ENCODE results near the gene ANO3.

Gene ANO3

GRCh38 chr11:26687351-26687750 lies 355.4 kb downstream of the ANO3 start:
- no peak overlapping the region for H3K4me3 ChIP-seq (ENCODE audit: low read depth, low read length)
- TF ChIP-seq CTCF (IDR thresholded peaks at IDR 0.05; ENCODE audit: control insufficient read depth, extremely low read depth, insufficient read depth) = no peak
- DNase-seq (ENCODE audit: low read depth) = no peak

GRCh38 chr11:26688701-26689100 lies 356.8 kb downstream of the ANO3 start:
- no peak for TF ChIP-seq CTCF (IDR thresholded peaks at IDR 0.05; ENCODE audit: control insufficient read depth, extremely low read depth, insufficient read depth)
- DNase-seq (ENCODE audit: low read depth) = no peak
- H3K4me3 ChIP-seq (ENCODE audit: low read depth, low read length) = no peak overlapping the region

- DNase-seq (ENCODE audit: low read depth) = peak; percentile 52
- H3K4me3 ChIP-seq (ENCODE audit: low read depth, low read length) = no peak overlapping the region
- no peak for TF ChIP-seq CTCF (IDR thresholded peaks at IDR 0.05; ENCODE audit: control insufficient read depth, extremely low read depth, insufficient read depth)
Measured at GRCh38 chr11:26696330-26696729, 364.4 kb downstream of the ANO3 start.

- no peak for DNase-seq (ENCODE audit: low read depth)
- no peak for TF ChIP-seq CTCF (IDR thresholded peaks at IDR 0.05; ENCODE audit: control insufficient read depth, extremely low read depth, insufficient read depth)
- H3K4me3 ChIP-seq (ENCODE audit: low read depth, low read length) = no peak overlapping the region
Measured at GRCh38 chr11:26698224-26698623, 366.3 kb downstream of the ANO3 start.

GRCh38 chr11:26700574-26701235 lies 368.8 kb downstream of the ANO3 start:
- no peak for TF ChIP-seq CTCF (IDR thresholded peaks at IDR 0.05; ENCODE audit: control insufficient read depth, extremely low read depth, insufficient read depth)
- DNase-seq (ENCODE audit: low read depth) = no peak
- H3K4me3 ChIP-seq (ENCODE audit: low read depth, low read length) = no peak overlapping the region

- no peak overlapping the region for H3K4me3 ChIP-seq (ENCODE audit: low read depth, low read length)
- DNase-seq (ENCODE audit: low read depth) = no peak
- TF ChIP-seq CTCF (IDR thresholded peaks at IDR 0.05; ENCODE audit: control insufficient read depth, extremely low read depth, insufficient read depth) = no peak
Measured at GRCh38 chr11:26702406-26702805, 370.5 kb downstream of the ANO3 start.
